CD4-positive, alpha-beta T cell treated with Interleukin-15 for 4 hours (primary cell): ENCODE data around the gene NFIX.

Source experiments
- DNase-seq: peaks from one replicate; pipeline ENCODE4 v3.0.0-alpha.2; 2020; ENCODE audit warnings: low spot score

NFIX gene

GRCh38 chr19:13073263-13073662 lies 78.0 kb downstream of the NFIX start:
- DNase-seq, result no peak

- no peak for DNase-seq
These were observed 79.1 kb downstream of the NFIX start for GRCh38 chr19:13074378-13074777.

- DNase-seq, result no peak
These were observed 81.0 kb downstream of the NFIX start for GRCh38 chr19:13076320-13076719.

GRCh38 chr19:13076787-13077186 lies 81.5 kb downstream of the NFIX start:
- DNase-seq, result no peak

- DNase-seq, result no peak
These were observed 82.0 kb downstream of the NFIX start for GRCh38 chr19:13077240-13077639.

- DNase-seq, result no peak
These were observed 83.1 kb downstream of the NFIX start for GRCh38 chr19:13078381-13078780.

GRCh38 chr19:13078897-13079541 lies 83.7 kb downstream of the NFIX start:
- DNase-seq, result no peak

- DNase-seq, result no peak
These were observed 84.3 kb downstream of the NFIX start for GRCh38 chr19:13079542-13079986.

- DNase-seq, result no peak
These were observed 87.1 kb downstream of the NFIX start for GRCh38 chr19:13082192-13083007.

GRCh38 chr19:13083008-13083404 lies 87.7 kb downstream of the NFIX start:
- DNase-seq, result no peak

- DNase-seq, result no peak
These were observed 88.4 kb downstream of the NFIX start for GRCh38 chr19:13083627-13084026.

GRCh38 chr19:13085666-13086065 lies 90.4 kb downstream of the NFIX start:
- DNase-seq, result no peak

GRCh38 chr19:13086341-13086740 lies 91.1 kb downstream of the NFIX start:
- no peak for DNase-seq

GRCh38 chr19:13087295-13087694 lies 92.0 kb downstream of the NFIX start:
- no peak for DNase-seq

GRCh38 chr19:13087795-13088537 lies 92.7 kb downstream of the NFIX start:
- no peak for DNase-seq

GRCh38 chr19:13089139-13089856 lies 94.0 kb downstream of the NFIX start:
- no peak for DNase-seq

GRCh38 chr19:13089857-13090507 lies 94.7 kb downstream of the NFIX start:
- DNase-seq, result no peak

- no peak for DNase-seq
These were observed 95.4 kb downstream of the NFIX start for GRCh38 chr19:13090511-13091231.

GRCh38 chr19:13091400-13092157 lies 96.3 kb downstream of the NFIX start:
- no peak for DNase-seq

GRCh38 chr19:13092158-13092543 lies 96.9 kb downstream of the NFIX start:
- no peak for DNase-seq
